Hepatocyte (in vitro differentiated cells): Measurements from ENCODE around the gene CD37.

Source experiments
- CTCF ChIP-seq: fragments of 200-600 bp; sonication (generic); IDR thresholded peaks from 2 replicates; pipeline ENCODE4 v1.5.1; 2016; ENCODE audit warnings: antibody characterized with exemption, mild to moderate bottlenecking; ENCODE audit not compliant: poor library complexity
- EZH2 ChIP-seq: fragments of 200-600 bp; sonication (generic); IDR thresholded peaks from 2 replicates; pipeline ENCODE4 v1.6.1; 2016; ENCODE audit warnings: antibody characterized with exemption, mild to moderate bottlenecking, borderline replicate concordance
- EZH2phosphoT487 ChIP-seq: fragments of 200-600 bp; sonication (generic); IDR thresholded peaks from one replicate; pipeline ENCODE4 v1.6.1; 2018; ENCODE audit warnings: antibody characterized with exemption, mild to moderate bottlenecking, low read depth, moderate library complexity; ENCODE audit not compliant: unreplicated experiment, severe bottlenecking

- TF ChIP-seq CTCF (no peak), EZH2phosphoT487 (no peak), EZH2 (no peak)
Measured at GRCh38 chr19:49348305-49349189, 13.3 kb downstream of the CD37 start.
